Measurements from ENCODE around the gene SLC15A5. TPM values are rescaled to one million over a fixed set of nuclear protein-coding genes. Genes with fewer than 3 reads are reported as not detected.

Gene SLC15A5
- total and polyA plus RNA-seq, 2 of the 8 experiments (the other 6 are each of a cell fraction or from before 2014, with no cell fraction given), result not detected

GRCh38 chr12:16163901-16164300 is 113.6 kb downstream of the SLC15A5 start:
- no peaks in the 10 kb centered on the region for H3K36me3 ChIP-seq (ENCODE audit: control insufficient read depth in 2 of 4, insufficient read depth in 4 of 4, low read length in 3 of 4)
- DNase-seq (ENCODE audit: low read depth in 1 of 2, low spot score in 2 of 2) (no peak), FAIRE-seq (no peak)
- H3K27ac ChIP-seq (ENCODE audit: low read depth, low read length), result no peak overlapping the region
- H3K4me1 ChIP-seq (replicated peaks in 1 of 4; ENCODE audit: control insufficient read depth in 3 of 4, insufficient read depth in 4 of 4, low read length in 3 of 4), result no peaks in the 10 kb centered on the region
- TF ChIP-seq SP2 (IDR thresholded peaks at IDR 0.05; ENCODE audit: low read length) (no peak), CTCF (IDR thresholded peaks at IDR 0.05; ENCODE audit: control extremely low read depth in 1 of 3, insufficient read depth in 1 of 3, low read depth in 1 of 3, low read length in 3 of 3) (no peak), SIRT6 (IDR thresholded peaks at IDR 0.05; ENCODE audit: low read length) (no peak), RAD21 (IDR thresholded peaks at IDR 0.05 in 1 of 2, conservative IDR thresholded peaks at IDR 0.05 in 1 of 2; ENCODE audit: low read depth in 2 of 2, low read length in 2 of 2) (no peak), POLR2A (IDR thresholded peaks at IDR 0.05; ENCODE audit: control extremely low read depth in 1 of 2, low read depth in 2 of 2, low read length in 2 of 2) (no peak), GTF2F1 (IDR thresholded peaks at IDR 0.05; ENCODE audit: borderline replicate concordance, low read depth, low read length) (no peak), SIX5 (IDR thresholded peaks at IDR 0.05; ENCODE audit: low read depth, low read length) (no peak), YY1 (IDR thresholded peaks at IDR 0.05; ENCODE audit: low read depth, low read length) (no peak), CBX8 (IDR thresholded peaks at IDR 0.05; ENCODE audit: borderline replicate concordance, low read depth, low read length) (no peak)
- no peaks in the 10 kb centered on the region for H3K79me1 ChIP-seq (ENCODE audit: low read depth, low read length)
- no peak overlapping the region for H4K5ac ChIP-seq (ENCODE audit: insufficient read length, low read depth, low read length)
- H3K79me2 ChIP-seq (ENCODE audit: control insufficient read depth in 1 of 2, insufficient read depth in 2 of 2, low read length in 2 of 2), result no peaks in the 10 kb centered on the region
- no peak overlapping the region for H2BK15ac ChIP-seq (ENCODE audit: low read length)
- no peak overlapping the region for H2BK120ac ChIP-seq (replicated peaks; ENCODE audit: low read depth, low read length)
- no peak overlapping the region for H4K8ac ChIP-seq (ENCODE audit: extremely low read depth, insufficient read depth, low read length)
- POLR2A ChIA-PET (ENCODE audit: partially characterized antibody), result no interaction called here
- H3K9ac ChIP-seq (replicated peaks in 1 of 4; ENCODE audit: extremely low read depth in 1 of 4, low read depth in 3 of 4, low read length in 3 of 4), result no peak overlapping the region
- H3K4me2 ChIP-seq (ENCODE audit: insufficient read depth in 1 of 2, low read depth in 2 of 2, low read length in 2 of 2), result no peak overlapping the region
- H2BK20ac ChIP-seq (ENCODE audit: low read length), result no peak overlapping the region
- H3K18ac ChIP-seq (ENCODE audit: extremely low read depth, low read length), result no peak overlapping the region
- no peak overlapping the region for H3K4me3 ChIP-seq (ENCODE audit: extremely low read depth in 1 of 4, insufficient read depth in 2 of 4, low read depth in 3 of 4, low read length in 4 of 4)
- CTCF ChIA-PET (ENCODE audit: partially characterized antibody), result interaction anchor here (0.6 to 1.7 kb wide), 2 partner anchors 10 to 207 kb away, joined by 3 to 4 read pairs; no protein-coding TSS in a partner anchor
- H3K23ac ChIP-seq (ENCODE audit: insufficient read length), result no peak overlapping the region
- H3K23me2 ChIP-seq (ENCODE audit: low read depth, low read length), result no peaks in the 10 kb centered on the region
- H3K9me3 ChIP-seq (ENCODE audit: insufficient read depth in 2 of 2, low read depth in 1 of 2, low read length in 1 of 2), result no peaks in the 10 kb centered on the region
- H2BK5ac ChIP-seq (ENCODE audit: low read depth, low read length), result no peak overlapping the region
- H2AFZ ChIP-seq (ENCODE audit: low read length), result no peak overlapping the region
- H3K4ac ChIP-seq (replicated peaks; ENCODE audit: insufficient read length, low read depth, low read length), result no peak overlapping the region
- no peak overlapping the region for H3K14ac ChIP-seq (ENCODE audit: insufficient read length)
- no peaks in the 10 kb centered on the region for H3K27me3 ChIP-seq (replicated peaks in 1 of 4; ENCODE audit: control insufficient read depth in 3 of 4, extremely low read depth in 1 of 4, insufficient read depth in 3 of 4, low read length in 3 of 4)
- no peaks in the 10 kb centered on the region for H4K20me1 ChIP-seq (replicated peaks in 1 of 2; ENCODE audit: control insufficient read depth in 1 of 2, insufficient read depth in 2 of 2, low read length in 2 of 2)
- H2BK12ac ChIP-seq (ENCODE audit: low read depth, low read length), result no peak overlapping the region
- H2AK5ac ChIP-seq (ENCODE audit: low read depth, low read length), result no peak overlapping the region
- no peak overlapping the region for H4K91ac ChIP-seq (replicated peaks; ENCODE audit: insufficient read length, low read length)
- H3K56ac ChIP-seq (replicated peaks; ENCODE audit: insufficient read length, low read depth, low read length), result no peak overlapping the region

Data from H1 (cell line).